ENCODE measurements around the gene SNX25. TPM values are rescaled to one million over a fixed set of nuclear protein-coding genes. Genes with fewer than 3 reads are reported as not detected.

Gene SNX25
- total and polyA plus RNA-seq, 2 donors (not counting 1 experiment from before 2014, with no cell fraction given): 12.0 to 77.6 TPM

DNA sequence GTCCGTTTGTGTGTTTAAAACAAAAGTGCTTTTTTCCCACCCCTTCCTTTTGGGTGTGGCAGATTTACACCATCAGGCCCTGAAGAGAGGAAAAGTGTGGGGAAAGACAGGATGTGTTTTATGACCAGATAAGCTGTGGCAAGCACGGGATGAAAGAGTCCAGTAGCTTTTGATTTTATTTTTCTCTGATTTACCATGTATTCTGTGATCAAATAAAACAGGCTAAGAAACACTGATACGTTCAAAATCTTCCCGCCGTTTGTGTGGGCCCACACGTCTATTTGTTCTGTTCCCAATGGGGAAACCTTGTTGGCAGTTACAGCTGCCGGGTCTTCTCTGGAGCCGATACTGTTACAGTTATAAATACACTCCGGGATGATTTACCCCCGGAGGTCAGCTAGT is 175.5 kb downstream of the SNX25 start:
- 4% methylated on average over 4 of the region's 10 CpGs for WGBS (ENCODE audit: insufficient coverage)
- H3K4me2 ChIP-seq (replicated peaks; ENCODE audit: low read depth, low read length, poor library complexity, severe bottlenecking): no peak overlapping the region
- DNase-seq: no peak
- no peak overlapping the region for H3K27ac ChIP-seq (ENCODE audit: low read length in 2 of 2)
- ChIA-PET POLR2A (no interaction called here), CTCF (interaction anchor here (0.6 to 1.3 kb wide), 2 partner anchors 11 to 199 kb away, joined by 3 read pairs; partner anchors contain the start of genes ANKRD37 and LRP2BP)
- no peak overlapping the region for H3K4me3 ChIP-seq (ENCODE audit: control extremely low read depth in 1 of 5, extremely low read depth in 1 of 5, insufficient read depth in 1 of 5, low read depth in 2 of 5, low read length in 4 of 5)
- H4K20me1 ChIP-seq (ENCODE audit: control insufficient read depth, insufficient read depth, low read length, poor library complexity, severe bottlenecking): no peaks in the 10 kb centered on the region
- no peaks in the 10 kb centered on the region for H3K27me3 ChIP-seq (replicated peaks in 1 of 4; ENCODE audit: control extremely low read depth in 1 of 4, control insufficient read depth in 3 of 4, insufficient read depth in 4 of 4, low read length in 3 of 4)
- H3K36me3 ChIP-seq (replicated peaks in 1 of 2; ENCODE audit: control extremely low read depth in 1 of 2, control insufficient read depth in 1 of 2, extremely low read depth in 1 of 2, insufficient read depth in 2 of 2, low read length in 1 of 2): peaks cover 0 to 3% of the 10 kb centered on the region in 2 experiments
- TF ChIP-seq EZH2 (IDR thresholded peaks at IDR 0.05; ENCODE audit: borderline replicate concordance, insufficient read depth, low read depth, low read length, poor library complexity, severe bottlenecking): no peak
- TF ChIP-seq, protein P1, sequence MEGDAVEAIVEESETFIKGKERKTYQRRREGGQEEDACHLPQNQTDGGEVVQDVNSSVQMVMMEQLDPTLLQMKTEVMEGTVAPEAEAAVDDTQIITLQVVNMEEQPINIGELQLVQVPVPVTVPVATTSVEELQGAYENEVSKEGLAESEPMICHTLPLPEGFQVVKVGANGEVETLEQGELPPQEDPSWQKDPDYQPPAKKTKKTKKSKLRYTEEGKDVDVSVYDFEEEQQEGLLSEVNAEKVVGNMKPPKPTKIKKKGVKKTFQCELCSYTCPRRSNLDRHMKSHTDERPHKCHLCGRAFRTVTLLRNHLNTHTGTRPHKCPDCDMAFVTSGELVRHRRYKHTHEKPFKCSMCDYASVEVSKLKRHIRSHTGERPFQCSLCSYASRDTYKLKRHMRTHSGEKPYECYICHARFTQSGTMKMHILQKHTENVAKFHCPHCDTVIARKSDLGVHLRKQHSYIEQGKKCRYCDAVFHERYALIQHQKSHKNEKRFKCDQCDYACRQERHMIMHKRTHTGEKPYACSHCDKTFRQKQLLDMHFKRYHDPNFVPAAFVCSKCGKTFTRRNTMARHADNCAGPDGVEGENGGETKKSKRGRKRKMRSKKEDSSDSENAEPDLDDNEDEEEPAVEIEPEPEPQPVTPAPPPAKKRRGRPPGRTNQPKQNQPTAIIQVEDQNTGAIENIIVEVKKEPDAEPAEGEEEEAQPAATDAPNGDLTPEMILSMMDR (IDR thresholded peaks at IDR 0.05): no peak
- Mint-ChIP-seq H3K9me3 (ENCODE audit: insufficient read depth) (peaks cover 8% of the 10 kb centered on the region), H3K27ac (no peak overlapping the region), H3K4me1 (peaks cover 9% of the 10 kb centered on the region), H3K27me3 (no peaks in the 10 kb centered on the region), H3K4me3 (no peak overlapping the region)
- no peaks in the 10 kb centered on the region for H3K79me2 ChIP-seq (ENCODE audit: control insufficient read depth, insufficient read depth, low read length)
- intact Hi-C loops (cut with micrococcal nuclease): no loop called here
- ATAC-seq (ENCODE audit: low read depth): no peak
- H2AFZ ChIP-seq (ENCODE audit: insufficient read depth, low read depth, low read length, poor library complexity, severe bottlenecking): no peak overlapping the region
- H3K4me1 ChIP-seq (ENCODE audit: control insufficient read depth in 2 of 2, insufficient read depth in 2 of 2, low read length in 2 of 2): peaks cover 0 to 3% of the 10 kb centered on the region in 2 donors
- no peak overlapping the region for H3K9ac ChIP-seq (ENCODE audit: low read length)
- H3K9me3 ChIP-seq (ENCODE audit: control extremely low read depth in 1 of 3, control insufficient read depth in 2 of 3, insufficient read depth in 1 of 3, low read length in 2 of 3): peaks cover 3 to 4% (median 4%) of the 10 kb centered on the region in 3 donors

DNA sequence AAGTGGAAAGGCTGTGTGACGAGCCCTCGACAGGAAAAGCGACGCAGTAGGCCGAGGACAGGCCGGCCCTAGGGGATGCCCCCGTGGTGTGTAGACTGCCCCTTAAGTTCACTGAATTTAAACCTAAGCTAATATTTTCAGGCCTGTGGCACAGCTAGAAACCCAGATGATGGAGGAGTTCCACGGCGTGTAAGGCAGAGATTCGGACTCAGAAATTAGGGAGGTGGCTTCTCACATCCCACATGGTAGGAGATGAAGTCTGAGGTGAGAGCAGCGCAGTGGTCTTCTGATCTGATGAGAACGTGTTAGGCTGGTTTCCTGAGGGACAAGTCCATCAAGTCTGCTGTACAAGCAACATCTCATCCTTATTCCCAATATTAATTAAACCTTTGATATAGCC is 178.6 kb downstream of the SNX25 start:
- no peaks in the 10 kb centered on the region for H3K9me3 Mint-ChIP-seq (ENCODE audit: insufficient read depth)
- no peaks in the 10 kb centered on the region for H3K79me2 ChIP-seq (ENCODE audit: control insufficient read depth, insufficient read depth, low read length)
- H3K27me3 Mint-ChIP-seq: no peaks in the 10 kb centered on the region
- ChIA-PET CTCF (interaction anchor here (1.6 kb wide), 1 partner anchor 11 kb away, joined by 4 read pairs; no protein-coding TSS in a partner anchor), POLR2A (no interaction called here)
- H3K9ac ChIP-seq (ENCODE audit: low read length): no peak overlapping the region
- H3K4me1 Mint-ChIP-seq: peaks cover 18% of the 10 kb centered on the region
- no peaks in the 10 kb centered on the region for H3K36me3 ChIP-seq (replicated peaks in 1 of 2; ENCODE audit: control extremely low read depth in 1 of 2, control insufficient read depth in 1 of 2, extremely low read depth in 1 of 2, insufficient read depth in 2 of 2, low read length in 1 of 2)
- DNase-seq (no peak), ATAC-seq (ENCODE audit: low read depth) (no peak)
- H3K4me2 ChIP-seq (replicated peaks; ENCODE audit: low read depth, low read length, poor library complexity, severe bottlenecking): no peak overlapping the region
- no peak overlapping the region for H2AFZ ChIP-seq (ENCODE audit: insufficient read depth, low read depth, low read length, poor library complexity, severe bottlenecking)
- peaks cover 3 to 8% of the 10 kb centered on the region in 2 donors for H3K4me1 ChIP-seq (ENCODE audit: control insufficient read depth in 2 of 2, insufficient read depth in 2 of 2, low read length in 2 of 2)
- H3K27ac ChIP-seq (ENCODE audit: low read length in 2 of 2): no peak overlapping the region
- H4K20me1 ChIP-seq (ENCODE audit: control insufficient read depth, insufficient read depth, low read length, poor library complexity, severe bottlenecking): no peaks in the 10 kb centered on the region
- 100% methylated on average over 6 of the region's 12 CpGs for WGBS (ENCODE audit: insufficient coverage)
- no peak overlapping the region for H3K4me3 Mint-ChIP-seq
- no peaks in the 10 kb centered on the region for H3K27me3 ChIP-seq (replicated peaks in 1 of 4; ENCODE audit: control extremely low read depth in 1 of 4, control insufficient read depth in 3 of 4, insufficient read depth in 4 of 4, low read length in 3 of 4)
- TF ChIP-seq EZH2 (IDR thresholded peaks at IDR 0.05; ENCODE audit: borderline replicate concordance, insufficient read depth, low read depth, low read length, poor library complexity, severe bottlenecking): no peak
- TF ChIP-seq, protein P1 (IDR thresholded peaks at IDR 0.05): no peak
- no peak overlapping the region for H3K27ac Mint-ChIP-seq
- intact Hi-C loops (cut with micrococcal nuclease): no loop called here
- no peaks in the 10 kb centered on the region for H3K9me3 ChIP-seq (ENCODE audit: control extremely low read depth in 1 of 3, control insufficient read depth in 2 of 3, insufficient read depth in 1 of 3, low read length in 2 of 3)
- H3K4me3 ChIP-seq (ENCODE audit: control extremely low read depth in 1 of 5, extremely low read depth in 1 of 5, insufficient read depth in 1 of 5, low read depth in 2 of 5, low read length in 4 of 5): no peak overlapping the region

Data from B cell (primary cell).